ENCODE data around the gene ARHGEF7.

The ARHGEF7 gene

DNA sequence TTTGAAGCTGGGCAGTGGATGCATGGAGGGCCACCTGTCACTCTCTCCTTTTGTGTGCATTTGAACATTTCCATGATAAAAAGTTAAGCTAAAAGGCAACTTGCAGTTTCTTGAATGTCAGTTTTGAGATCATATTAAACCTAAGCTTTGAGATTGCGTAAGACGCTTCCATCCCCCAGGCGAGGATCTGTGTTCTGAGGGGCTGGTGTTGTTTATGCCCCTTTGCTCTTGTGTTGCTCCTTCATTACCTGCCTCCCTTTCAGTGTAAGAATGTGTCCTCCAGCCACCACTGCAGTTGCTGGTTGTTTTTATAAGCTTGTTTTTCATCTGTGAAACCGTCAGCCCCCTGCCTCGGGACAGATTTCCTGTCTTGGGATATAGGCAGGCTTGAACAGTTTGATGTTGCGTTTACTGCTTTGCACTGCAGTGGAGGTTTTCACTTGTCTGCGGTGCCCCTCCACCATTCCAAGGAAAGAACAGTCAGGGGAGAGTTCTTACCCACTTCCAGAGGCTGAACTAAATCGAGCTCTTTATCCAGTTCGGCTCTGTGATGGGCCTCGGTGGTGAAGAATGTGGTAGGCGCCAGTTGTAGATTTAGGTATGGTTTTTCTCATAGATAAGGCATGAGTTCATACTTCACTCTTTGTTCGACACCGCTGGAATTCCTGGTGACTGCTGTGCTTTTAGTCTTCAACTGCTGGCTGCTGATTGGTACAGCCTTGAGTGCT is 96.8 kb downstream of the ARHGEF7 start:
- no peak for DNase-seq (ENCODE audit: extremely low read depth, low read depth)
- TF ChIP-seq, protein P1, sequence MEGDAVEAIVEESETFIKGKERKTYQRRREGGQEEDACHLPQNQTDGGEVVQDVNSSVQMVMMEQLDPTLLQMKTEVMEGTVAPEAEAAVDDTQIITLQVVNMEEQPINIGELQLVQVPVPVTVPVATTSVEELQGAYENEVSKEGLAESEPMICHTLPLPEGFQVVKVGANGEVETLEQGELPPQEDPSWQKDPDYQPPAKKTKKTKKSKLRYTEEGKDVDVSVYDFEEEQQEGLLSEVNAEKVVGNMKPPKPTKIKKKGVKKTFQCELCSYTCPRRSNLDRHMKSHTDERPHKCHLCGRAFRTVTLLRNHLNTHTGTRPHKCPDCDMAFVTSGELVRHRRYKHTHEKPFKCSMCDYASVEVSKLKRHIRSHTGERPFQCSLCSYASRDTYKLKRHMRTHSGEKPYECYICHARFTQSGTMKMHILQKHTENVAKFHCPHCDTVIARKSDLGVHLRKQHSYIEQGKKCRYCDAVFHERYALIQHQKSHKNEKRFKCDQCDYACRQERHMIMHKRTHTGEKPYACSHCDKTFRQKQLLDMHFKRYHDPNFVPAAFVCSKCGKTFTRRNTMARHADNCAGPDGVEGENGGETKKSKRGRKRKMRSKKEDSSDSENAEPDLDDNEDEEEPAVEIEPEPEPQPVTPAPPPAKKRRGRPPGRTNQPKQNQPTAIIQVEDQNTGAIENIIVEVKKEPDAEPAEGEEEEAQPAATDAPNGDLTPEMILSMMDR (IDR thresholded peaks at IDR 0.05; ENCODE audit: low read depth, low read length) = no peak

DNA sequence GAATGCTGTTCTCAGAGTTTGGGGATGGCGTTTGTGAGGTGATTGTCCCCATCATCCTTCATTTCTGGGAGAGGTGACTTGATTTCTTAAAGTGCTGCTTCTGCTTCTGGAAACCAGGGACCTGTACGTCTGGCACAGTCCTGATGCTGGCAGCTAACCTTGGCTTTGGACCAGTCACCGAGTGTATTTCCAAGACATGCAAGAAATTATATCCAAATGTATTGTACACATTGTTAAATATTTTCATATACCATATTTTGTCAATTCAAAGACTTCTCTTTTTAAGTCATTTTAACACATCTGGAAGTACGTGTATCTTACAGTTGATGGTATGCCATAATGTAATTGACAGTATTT is 97.4 kb downstream of the ARHGEF7 start:
- no peak for DNase-seq (ENCODE audit: extremely low read depth, low read depth)
- TF ChIP-seq, protein P1 (IDR thresholded peaks at IDR 0.05; ENCODE audit: low read depth, low read length) = no peak

DNA sequence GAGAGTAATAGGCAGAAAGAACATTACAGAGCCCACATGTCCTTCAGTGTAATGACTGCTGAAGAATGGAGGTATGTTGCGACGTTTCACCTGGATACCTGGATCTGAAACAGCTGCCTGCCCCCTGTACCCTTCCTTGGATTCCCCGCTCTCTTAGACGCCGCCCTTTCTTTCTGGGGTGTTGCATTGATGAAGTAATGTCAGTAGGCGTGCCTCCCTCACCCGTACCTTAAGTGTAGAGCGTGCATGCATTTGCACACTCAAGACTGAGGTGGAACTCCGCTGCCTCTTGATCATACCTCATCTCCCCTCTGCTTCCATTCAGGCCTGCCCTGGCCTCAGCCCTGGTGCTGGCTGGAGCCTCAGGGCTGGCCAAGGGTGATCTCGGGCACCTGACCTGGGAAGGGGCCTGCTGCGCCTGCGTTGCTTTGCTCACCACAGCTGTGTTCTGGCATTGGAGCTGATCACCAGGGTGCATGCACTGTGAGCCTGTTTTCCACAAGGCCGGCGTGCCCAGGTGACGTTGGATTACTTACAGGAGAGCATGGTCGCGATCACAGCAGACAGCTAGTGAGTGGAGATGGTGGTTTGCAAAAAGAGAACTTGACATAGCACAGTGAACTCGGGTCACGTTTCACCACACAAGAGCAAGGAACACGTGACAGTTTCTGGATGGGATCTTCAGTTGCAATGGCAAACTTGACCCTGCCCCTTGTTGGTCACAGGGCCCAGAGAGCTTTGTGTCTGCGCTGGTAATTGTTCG is 99.0 kb downstream of the ARHGEF7 start:
- TF ChIP-seq, protein P1 (IDR thresholded peaks at IDR 0.05; ENCODE audit: low read depth, low read length) = no peak
- no peak for DNase-seq (ENCODE audit: extremely low read depth, low read depth)

GRCh38 chr13:111215081-111216047 is 100.3 kb downstream of the ARHGEF7 start:
- TF ChIP-seq, protein P1 (IDR thresholded peaks at IDR 0.05; ENCODE audit: low read depth, low read length) = no peak
- DNase-seq (ENCODE audit: extremely low read depth, low read depth) = no peak

GRCh38 chr13:111216166-111216960 is 101.3 kb downstream of the ARHGEF7 start:
- DNase-seq (ENCODE audit: extremely low read depth, low read depth) = no peak

GRCh38 chr13:111217641-111218040 is 102.5 kb downstream of the ARHGEF7 start:
- TF ChIP-seq, protein P1 (IDR thresholded peaks at IDR 0.05; ENCODE audit: low read depth, low read length) = no peak
- no peak for DNase-seq (ENCODE audit: extremely low read depth, low read depth)

More at GRCh38 chr13:111216166-111216960, 101.3 kb downstream of the ARHGEF7 start:
- TF ChIP-seq, protein P1 (IDR thresholded peaks at IDR 0.05; ENCODE audit: low read depth, low read length) = peak; percentile 44

Measured in AG09319 (cell line).